HG02884 (cell line): Measurements from ENCODE around the gene GMDS.
A peak's percentile ranks its signal among the peaks of the same experiment; 100 is the strongest.
"Not testable (repeated sequence)": the region's sequence is repeated elsewhere in the genome, so short reads cannot be mapped to it uniquely, and the experiment has no call there.

Experiments
- ATAC-seq: cut with Tn5 transposase; IDR thresholded peaks from one replicate; pipeline ENCODE4 v1.9.1; 2021; ENCODE audit warnings: mild to moderate bottlenecking, moderate library complexity; ENCODE audit not compliant: unreplicated experiment

GMDS gene

DNA sequence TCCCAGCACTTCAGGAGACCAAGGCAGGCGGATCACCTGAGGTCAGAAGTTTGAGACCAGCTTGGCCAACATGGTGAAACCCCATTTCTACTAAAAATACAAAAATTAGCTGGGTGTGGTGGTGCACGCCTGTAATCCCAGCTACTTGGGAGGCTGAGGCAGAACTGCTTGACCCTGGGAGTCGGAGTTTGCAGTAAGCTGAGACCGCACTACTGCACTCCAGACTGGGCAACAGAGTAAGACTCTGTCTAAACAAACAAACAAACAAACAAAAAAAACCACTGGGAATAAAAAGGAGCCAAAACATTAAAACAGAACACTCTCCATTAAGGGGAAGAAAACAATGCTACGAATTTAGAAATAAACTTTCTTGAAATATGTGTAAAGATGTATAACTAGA lies 576.9 kb downstream of the GMDS start:
- ATAC-seq, result not testable (repeated sequence)

DNA sequence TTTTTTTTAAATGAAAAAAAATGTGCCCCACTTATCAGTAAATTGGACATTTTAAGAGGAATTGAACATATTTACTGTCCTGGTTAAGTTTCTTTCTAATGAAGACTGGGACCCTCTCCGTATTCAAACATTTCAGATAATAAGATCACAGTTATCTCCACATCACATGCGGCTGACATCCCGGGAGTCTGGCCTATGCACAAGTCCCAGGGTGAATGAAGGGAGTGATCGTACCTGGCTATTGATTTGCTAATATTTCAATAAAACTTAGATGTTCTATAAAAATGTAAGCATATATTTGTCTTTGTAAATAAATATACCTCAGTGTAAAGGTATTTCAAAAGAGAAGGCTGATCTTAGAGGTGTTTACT lies 577.6 kb downstream of the GMDS start:
- ATAC-seq, result no peak

DNA sequence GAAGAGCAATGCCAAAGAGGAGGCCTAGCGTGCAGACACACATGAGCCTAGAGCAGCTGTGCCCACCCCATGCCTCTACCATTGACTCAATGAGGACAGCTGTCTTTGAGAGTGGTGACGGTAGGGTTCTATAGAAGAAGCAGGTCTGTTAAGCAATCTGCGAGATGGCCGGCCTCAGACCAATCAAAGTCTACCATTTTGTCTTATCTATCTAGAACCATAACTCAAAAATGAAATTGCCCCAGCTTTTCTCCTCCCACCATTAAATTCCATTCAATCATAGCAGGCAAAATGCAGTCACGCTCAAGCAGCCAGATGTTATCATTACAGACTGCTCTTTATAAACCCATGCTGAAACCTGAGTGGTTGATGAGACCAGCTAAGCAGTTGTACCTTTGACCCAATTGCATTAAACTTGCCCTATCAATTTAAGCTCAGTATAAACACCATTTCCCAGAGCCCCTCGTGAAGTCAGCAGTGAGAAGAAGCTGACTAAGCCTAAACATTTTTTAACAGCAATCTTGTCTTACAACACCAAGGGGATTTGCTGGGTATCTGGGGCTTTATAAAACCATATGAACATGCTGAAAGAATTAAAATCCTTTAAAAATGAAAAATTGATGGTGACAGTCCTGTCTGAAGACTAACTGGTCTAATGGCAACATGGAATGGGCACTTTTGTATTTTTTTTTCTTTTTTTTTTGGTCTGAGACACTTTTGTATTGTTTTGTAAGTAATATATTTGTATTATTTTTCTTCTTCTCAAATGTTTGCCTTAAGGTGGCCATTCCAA lies 578.2 kb downstream of the GMDS start:
- no peak for ATAC-seq

DNA sequence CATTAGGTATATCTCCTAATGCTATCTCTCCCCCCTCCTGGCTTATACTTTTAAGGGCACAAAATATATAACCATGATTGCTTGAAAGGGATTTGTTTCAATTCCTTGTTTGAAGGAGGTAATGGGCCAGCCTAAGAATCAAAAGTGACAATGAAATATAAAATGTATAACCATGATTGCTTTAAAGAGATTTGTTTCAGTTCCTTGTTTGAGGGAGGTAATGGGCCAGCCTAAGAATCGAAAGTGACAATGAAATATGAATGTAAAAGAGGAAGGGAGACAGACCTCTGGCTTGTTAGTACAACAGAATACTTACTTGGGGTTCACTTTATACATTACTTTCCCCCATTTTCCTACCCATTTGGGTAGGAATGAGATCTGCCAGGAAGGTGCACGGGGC lies 580.2 kb downstream of the GMDS start:
- ATAC-seq, result peak; percentile 98

DNA sequence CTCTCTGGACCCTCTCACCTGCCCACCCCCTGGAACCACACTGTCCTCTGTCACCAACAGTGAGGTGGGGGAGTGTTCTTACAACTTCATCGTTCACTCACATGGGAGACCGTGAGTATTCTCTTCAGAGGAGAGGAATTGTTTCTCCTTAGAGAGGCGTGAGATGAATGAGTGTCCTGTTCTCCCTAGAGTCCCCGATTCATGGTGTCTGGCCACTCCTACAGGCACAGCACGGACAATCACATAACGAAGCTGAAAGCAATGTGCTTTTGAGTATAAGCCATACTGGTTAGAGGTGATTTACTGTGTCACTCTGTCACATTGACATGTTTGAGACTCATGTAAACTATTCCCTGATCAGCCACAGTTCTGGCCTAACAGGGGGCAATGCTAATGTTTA lies 581.1 kb downstream of the GMDS start:
- ATAC-seq, result no peak

DNA sequence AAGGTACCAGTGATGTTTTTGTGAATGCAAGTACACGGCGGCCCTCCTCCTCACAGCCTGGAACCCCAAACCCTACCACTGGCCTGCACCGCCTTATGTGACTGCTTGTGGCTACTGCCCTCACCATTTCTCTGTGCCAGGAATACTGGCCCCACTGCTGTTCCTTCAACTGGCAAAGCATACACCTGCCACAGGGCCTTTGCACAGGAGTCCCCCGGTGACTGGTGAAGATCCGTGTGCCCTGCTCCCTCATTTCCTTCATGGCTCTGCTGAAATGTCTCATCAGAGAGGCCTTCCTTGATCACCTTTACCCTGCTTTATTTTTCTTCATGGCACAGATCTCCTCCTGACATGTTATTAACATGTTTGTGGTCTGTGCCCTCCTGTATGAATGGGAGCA lies 581.9 kb downstream of the GMDS start:
- ATAC-seq, result no peak

DNA sequence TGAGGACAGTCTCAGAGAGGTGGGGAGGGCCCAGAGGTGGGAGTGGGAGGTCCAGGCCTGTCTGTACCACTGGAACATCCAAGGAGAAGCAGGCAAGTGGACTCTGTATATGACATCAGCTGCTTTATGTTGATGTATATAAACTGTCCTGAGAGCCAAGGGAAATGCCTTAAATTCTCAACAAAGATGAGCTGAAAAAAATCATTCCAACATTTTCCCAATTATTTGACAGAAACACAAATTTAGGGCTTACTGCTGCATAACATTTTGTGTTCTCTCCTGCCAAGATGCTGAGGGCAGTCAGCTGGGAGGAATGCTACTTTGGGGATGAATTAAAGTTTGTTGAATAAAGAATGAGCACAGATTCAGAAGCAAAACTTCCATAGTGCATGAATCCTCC lies 582.9 kb downstream of the GMDS start:
- no peak for ATAC-seq

DNA sequence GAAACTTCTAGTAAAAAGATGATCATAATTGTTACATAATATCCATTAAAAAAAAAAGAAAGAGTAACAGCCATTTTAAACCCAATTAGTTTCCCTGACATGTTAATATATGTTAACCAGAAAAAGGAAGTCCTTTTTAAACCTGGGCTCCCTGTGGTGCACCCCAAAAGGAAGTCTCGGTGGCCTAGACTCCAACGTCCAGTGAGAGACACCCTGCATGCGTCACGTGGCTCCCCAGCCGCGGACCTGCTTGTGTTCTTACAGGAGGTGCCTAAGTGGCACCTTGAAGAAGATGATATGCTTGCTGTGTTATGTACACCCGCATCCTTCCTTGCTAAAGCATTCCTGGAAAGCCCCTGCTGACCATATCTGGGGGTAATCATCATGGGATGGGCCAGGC lies 585.6 kb downstream of the GMDS start:
- ATAC-seq, result no peak

DNA sequence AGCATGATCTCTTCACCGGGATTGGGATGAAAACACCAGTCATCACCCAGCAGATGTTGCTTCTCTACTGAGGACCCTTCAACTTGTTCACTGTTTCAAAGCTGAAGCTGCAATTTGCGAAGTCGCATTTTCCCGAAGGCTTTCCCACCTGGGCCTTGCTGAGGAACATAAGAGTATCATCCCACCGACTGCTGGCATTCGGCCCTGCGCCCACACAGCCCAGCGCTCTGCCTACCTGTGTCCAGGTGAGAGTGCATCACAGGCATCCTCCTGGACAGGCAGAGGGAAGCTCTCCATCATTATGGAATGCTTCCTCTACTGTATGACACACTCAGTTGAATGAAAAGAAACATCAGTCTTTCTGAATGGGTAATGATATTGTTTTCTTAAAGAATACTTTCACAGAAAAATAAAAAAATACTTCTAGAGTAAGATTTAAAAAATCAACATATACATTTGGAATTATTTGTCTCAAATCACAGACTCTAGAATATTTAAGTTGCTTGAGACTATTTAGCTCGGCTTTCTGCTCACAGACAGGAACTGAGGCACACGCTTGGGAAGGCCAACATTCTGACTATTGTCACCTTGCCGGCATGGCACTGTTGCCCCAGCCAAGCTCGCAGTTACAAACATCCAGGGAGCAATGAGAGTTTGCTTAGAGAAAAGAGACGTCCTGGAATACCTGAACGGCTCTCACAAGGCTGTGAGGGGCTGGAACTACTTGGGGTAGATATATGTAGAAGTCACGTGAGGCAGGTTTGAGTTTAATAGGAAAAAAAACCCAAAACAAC lies 587.0 kb downstream of the GMDS start:
- ATAC-seq, result no peak

DNA sequence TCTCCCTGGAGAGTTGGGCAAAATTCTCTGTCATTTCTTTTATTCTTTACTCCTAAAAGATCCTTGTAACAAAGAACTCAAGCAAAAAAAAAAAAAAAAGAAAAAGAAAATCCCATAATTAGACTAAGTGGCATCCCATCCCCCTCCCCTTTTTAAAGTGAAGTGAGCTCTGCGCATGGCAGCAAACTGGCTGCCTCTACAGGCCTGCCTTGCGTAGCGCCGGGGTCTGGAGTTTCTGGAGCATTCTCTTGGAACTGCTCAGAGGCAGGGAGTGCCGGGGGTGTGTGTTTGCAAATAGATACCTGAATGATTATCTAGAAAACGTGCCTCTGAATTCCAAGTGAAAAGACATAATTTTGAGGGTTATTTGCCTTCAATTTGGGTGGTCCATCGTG lies 587.6 kb downstream of the GMDS start:
- no peak for ATAC-seq

DNA sequence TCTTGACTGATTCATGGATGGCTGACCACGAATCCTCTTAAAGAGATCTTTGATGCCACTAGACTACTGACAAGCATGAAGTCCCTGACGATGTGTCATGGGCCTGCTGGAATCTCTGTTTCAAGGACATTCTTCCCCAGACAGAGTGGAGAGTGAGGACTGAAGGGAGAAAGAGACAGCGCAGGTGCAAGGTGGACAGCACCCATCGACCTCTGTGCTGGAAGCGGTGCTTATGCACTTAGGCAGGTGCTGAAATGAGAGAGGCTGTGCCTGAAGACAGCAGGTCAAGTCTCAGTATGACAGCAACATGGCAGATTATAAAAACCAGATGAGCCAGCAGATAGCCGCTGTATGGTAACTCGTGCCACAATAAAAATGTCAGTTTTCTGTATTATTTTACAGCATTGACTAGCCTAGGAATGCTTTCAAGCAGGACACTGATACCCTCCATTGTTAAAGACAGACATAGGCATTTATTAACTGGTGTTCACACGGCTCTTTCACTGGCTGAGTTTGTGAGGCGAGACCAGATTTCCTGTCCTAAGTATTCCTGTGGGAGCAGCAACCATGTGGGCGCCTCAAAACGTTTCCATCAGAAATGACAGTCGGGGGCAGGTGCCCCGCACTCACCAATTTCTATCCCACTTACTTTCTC lies 588.2 kb downstream of the GMDS start:
- no peak for ATAC-seq

DNA sequence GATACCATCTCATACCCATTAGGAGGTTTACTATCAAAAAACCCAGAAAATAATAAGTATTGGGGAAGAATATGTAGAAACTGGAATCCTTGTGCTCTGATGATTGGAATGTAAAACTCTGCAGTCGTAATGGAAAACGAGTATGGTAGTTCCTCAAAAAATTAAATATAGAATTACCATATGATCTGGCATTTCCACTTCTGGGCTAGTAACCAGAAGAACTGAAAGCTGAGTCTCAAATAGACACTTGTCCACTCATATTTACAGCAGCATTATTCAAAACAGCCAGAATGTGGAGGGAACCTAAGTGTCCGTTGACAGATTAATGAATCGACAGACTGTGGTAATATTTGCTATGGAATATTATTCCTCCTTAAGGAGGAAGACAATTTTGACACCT lies 591.4 kb downstream of the GMDS start:
- no peak for ATAC-seq

DNA sequence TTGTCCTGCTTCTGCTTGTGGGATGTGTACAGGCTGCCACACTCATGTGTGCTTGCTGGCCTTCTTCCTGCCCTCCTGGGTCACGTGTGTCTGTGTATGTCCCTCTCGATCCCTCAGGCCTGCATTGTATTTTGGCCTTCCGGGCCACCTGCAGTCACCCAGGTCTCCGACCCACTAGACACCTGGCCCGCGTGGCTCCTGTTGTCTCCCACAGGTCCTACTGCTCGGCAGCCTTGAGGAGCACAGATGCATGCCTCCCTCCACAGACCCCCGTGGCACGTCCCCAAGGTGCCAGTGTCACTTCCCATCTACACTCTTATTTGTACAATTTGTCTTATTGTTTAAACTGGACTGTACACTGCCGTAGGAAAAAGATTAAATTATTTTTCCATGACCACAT lies 592.6 kb downstream of the GMDS start:
- ATAC-seq, result no peak

DNA sequence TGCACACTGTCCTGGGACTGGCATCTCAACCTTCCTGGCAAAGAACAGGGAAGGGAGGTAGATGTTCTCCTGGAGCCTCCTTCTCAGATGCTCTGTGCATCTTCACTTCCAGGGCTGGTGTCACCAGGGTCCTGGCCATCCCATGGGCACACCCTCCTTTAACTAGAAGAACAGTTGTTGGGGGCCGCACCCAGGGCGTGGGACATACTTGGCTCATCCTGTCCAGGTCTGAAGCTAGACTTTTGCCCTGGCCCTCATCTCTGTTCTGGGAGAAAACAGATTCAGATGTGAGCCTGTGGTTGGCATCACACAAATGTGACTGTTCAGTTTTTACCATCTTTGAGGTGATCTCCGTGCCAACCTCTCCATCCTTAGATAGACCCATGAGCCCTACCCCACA lies 594.0 kb downstream of the GMDS start:
- ATAC-seq, result no peak

DNA sequence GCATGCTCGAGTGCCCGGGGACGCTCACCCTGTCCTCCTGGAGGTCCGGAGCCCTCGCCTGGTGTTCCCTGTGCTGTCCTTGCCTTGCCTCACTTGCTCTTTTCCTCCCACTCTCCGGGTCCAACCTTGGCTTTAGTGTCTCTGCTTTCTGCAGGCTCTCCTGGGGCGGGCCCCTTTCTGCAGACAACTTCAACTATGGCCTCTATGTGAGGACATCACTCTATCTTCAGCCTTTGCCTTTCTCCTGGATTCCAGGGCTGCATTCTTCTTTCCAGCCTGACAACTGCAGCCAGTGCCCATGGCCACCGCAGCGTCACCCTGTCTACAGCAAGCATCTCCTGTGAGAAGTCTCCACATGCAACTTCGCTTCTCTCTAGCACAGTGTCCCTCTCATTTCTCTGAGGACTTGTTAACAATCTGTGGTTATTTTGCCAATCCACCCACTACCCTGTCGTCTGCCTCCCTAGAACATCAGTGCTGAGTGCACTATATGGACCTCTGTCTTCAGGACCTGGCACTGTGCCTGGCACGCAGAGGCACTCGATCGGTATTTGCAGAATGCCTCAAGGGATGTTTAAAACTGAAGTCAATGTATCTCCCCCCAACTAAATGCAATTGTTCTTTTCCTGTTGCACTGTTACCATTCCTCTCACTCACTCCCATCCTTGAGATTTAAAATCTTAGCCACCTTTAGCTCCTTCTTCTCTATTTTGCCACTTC lies 599.8 kb downstream of the GMDS start:
- ATAC-seq, result no peak

DNA sequence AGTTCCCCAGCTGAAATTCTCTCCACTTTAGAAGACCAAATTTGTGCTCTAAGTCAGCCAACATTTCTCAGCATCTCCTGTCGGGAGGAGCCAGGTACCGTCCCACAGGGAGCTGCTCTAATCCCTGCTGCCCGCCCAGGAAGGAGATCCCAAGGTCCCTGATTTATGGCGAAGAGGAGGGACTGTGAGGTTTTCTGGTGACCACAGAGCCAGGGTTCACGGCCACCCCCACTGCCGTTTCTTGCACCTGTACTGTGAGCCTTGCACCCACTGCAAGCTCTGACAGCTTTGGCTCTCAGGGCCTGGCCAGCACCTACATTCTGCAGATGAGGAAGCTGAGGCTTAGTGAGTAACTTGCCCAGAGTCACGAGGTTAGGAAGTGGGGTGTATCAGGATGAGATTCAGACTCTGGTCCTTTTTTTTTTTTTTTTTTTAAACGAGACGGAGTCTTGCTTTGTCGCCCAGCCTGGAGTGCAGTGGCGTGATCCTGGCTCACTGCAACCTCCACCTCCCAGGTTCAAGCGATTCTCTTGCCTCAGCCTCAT lies 600.8 kb downstream of the GMDS start:
- ATAC-seq, result no peak

DNA sequence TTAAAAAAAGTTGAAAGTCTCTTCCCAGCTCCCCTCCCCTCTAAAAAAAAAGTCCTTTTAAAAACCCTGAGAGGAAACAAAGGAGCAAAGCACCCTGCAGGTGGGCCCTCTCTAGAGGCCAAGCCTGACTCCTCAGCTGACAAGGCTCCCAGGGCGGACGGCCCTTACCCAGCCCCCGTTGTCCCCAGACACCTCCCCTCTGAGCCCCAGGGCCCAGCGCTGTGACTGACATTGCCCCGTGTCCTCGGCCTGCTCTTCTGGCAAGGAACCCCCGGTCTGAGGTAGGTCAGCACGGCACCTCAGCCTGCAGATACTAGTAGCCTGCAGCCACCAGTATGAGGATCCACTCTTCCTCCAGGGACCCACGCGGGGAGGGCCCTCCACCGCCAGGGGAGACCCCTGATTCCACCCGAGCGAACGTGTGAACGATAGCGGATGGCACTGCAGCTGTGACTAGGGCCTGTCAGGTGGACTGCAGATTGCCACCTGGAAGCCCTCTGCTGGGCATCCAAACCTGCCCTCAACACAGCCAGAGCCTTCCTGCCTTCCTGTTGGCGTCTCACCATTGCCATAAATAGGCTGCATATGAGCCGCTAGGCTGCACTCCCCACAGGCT lies 601.5 kb downstream of the GMDS start:
- no peak for ATAC-seq

DNA sequence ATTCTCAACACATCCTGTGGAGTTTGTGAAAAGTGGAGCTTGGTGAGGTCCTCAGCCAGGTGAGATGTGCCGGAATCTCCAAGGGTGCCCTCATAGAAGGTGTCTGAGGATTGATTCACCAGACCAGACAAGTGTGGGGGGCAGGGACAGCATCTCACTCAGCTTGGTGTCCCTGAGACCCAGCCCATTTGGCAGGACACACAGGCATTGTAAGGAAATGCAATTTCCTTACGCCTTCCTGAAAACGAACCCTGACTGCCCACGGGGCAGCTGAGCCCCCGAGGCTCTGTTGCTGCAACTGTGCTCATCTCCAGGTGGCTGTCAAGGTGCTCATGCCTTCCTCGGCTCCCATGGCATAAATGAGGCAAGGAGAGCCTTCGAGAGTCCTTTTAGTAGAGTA lies 602.3 kb downstream of the GMDS start:
- no peak for ATAC-seq

DNA sequence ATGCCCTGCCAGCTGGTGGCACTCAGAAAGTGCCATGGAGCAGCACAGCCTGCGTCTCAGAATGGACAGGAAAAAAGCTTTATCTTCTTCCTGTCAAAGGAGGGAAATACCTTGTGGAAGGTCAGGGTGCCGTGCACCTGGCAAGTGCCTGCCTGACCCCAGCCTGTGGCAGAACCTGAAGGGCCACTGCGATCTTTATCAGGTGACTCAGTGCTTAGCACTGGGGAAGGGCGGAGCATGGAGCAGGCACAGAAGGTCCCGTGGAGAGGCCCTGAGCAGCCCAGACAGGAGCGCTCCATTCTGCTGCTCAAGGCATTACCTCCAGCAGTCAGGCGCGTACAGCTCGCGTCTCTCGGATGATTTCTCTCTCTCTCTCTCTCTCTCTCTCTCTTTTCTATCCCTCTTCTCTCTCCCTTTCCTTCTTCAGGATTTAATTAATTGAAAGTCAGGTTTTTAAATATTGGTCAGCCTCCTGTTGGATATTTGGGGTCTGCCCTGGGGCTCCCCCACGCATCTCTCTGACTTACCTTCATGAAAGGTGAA lies 604.0 kb downstream of the GMDS start:
- ATAC-seq, result no peak

DNA sequence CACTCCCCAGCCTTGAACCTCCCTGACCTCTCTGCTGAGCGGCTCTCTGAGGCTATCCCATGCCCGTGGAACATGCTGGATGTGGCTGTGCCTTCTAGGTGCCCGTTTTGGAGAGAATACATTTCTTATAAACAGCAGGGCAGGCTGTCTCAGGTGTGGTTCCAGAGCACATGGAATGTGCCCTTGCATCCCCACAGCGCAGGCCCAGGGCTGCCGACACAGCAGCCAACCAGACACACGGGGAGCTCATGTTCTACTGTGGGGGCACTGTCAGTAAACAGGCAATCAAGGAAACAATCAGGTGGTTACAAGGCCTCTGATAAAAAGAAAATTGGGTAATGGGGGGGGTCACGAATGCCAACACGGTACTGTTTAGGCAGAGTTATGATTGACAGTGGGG lies 604.9 kb downstream of the GMDS start:
- no peak for ATAC-seq
